SU-DHL-6 (cell line): Measurements from ENCODE around the gene HSDL2.

Experiments
- H2AFZ ChIP-seq: fragments of 200-600 bp; sonication (generic); 2 replicates; pipeline ENCODE4 v1.6.1; 2014; ENCODE audit warnings: low read depth, mild to moderate bottlenecking, moderate library complexity, mixed read lengths, antibody characterized with exemption, low read length; ENCODE audit not compliant: severe bottlenecking
- H3F3A ChIP-seq: fragments of 200-600 bp; shearing (Covaris generic); 2 replicates; pipeline ENCODE4 v1.6.0; 2016; ENCODE audit warnings: antibody characterized with exemption, mild to moderate bottlenecking; ENCODE audit not compliant: insufficient read depth
- H3K27ac ChIP-seq: fragments of 200-600 bp; sonication (generic); 2 replicates; pipeline ENCODE4 v1.5.1; 2016; ENCODE audit warnings: low read depth, mild to moderate bottlenecking, low read length, moderate library complexity, mixed read lengths
- H3K27me3 ChIP-seq: fragments of 200-600 bp; sonication (generic), shearing (Covaris generic); 2 replicates; pipeline ENCODE4 v1.6.0; 2014; ENCODE audit warnings: mild to moderate bottlenecking, low read length
- H3K36me3 ChIP-seq: fragments of 200-600 bp; sonication (generic); 2 replicates; pipeline ENCODE4 v1.6.1; 2014; ENCODE audit warnings: mild to moderate bottlenecking, low read length, mixed read lengths
- H3K4me2 ChIP-seq: fragments of 300-600, 200-600 bp; shearing (Covaris generic), sonication (generic); 2 replicates; pipeline ENCODE4 v1.6.0; 2014; ENCODE audit warnings: low read length, low read depth, mild to moderate bottlenecking; ENCODE audit not compliant: poor library complexity, severe bottlenecking
- H3K4me3 ChIP-seq: fragments of 200-600 bp; sonication (generic); 2 replicates; pipeline ENCODE4 v1.5.1; 2014; ENCODE audit warnings: antibody characterized with exemption, low read length, mild to moderate bottlenecking, mixed read lengths; ENCODE audit not compliant: insufficient read depth, poor library complexity, severe bottlenecking
- H3K79me2 ChIP-seq: fragments of 200-600 bp; sonication (generic); 2 replicates; pipeline ENCODE4 v1.6.1; 2014; ENCODE audit warnings: mild to moderate bottlenecking, low read length, moderate library complexity; ENCODE audit not compliant: insufficient read depth
- H3K9ac ChIP-seq: fragments of 200-600 bp; sonication (generic); 2 replicates; pipeline ENCODE4 v1.7.0; 2014; ENCODE audit warnings: mild to moderate bottlenecking, low read length
- H3K9me2 ChIP-seq: fragments of 200-600 bp; sonication (generic); replicated peaks from 2 replicates; pipeline ENCODE4 v1.6.1; 2014; ENCODE audit warnings: low read length; ENCODE audit not compliant: insufficient read depth
- H3K9me3 ChIP-seq: fragments of 200-600 bp; sonication (generic); 2 replicates; pipeline ENCODE4 v1.6.1; 2014; ENCODE audit warnings: low read length, mixed read lengths; ENCODE audit not compliant: insufficient read depth
- H4K20me1 ChIP-seq: fragments of 200-600 bp; sonication (generic); 2 replicates; pipeline ENCODE4 v1.6.1; 2014; ENCODE audit warnings: low read depth, mild to moderate bottlenecking, antibody characterized with exemption, low read length, moderate library complexity, mixed read lengths
- EZH2phosphoT487 ChIP-seq: fragments of 200-600 bp; sonication (generic), shearing (Covaris generic); conservative IDR thresholded peaks from 2 replicates; pipeline ENCODE4 v1.6.1; 2018; ENCODE audit warnings: mild to moderate bottlenecking, antibody characterized with exemption, low read length, moderate library complexity, mixed read lengths
- TF ChIP-seq, protein P1 (sequence below): fragments of 200-600 bp; sonication (generic); IDR thresholded peaks from one replicate; pipeline ENCODE4 v1.5.1; 2017; ENCODE audit warnings: antibody characterized with exemption, mild to moderate bottlenecking, low read length, moderate library complexity; ENCODE audit not compliant: insufficient read depth, poor library complexity, severe bottlenecking

HSDL2 gene

DNA sequence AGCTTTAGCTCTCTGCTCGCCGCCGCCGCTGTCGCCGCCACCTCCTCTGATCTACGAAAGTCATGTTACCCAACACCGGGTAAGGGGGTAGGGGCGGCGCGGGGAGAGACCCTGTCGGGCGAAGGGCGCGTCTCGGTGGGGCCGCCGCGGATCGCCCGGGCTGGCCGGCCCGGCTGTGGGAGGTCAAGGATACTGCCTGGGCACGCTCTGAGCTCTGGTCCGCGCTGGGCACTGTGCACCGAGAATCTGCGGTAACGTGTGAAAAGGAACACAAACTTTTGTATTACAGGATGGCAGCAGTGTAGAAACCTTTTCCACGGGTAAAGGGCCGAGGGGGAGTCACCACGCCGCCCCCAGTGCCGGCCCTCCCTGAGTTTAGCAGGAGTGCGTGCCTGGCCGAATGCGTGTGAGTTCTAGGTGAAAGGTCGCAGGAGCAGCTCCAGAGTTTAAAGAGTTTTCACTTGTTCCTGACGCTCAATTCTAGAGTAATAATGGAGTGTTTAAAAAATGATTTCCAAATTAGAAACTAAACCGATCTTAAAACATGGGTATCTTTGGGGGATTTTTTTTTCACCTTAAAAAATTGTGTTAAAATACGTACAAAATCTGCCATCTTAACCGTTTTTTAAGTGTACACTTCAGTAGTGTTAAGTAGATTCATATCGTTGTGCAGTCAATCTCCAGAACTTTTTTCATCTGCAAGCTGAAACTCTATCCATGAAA lies at the start of gene HSDL2:
Gene HSDL2, plus strand, starts transcription at position 7 of the 723 bp plus-strand sequence. Its CDS starts 56 bp downstream, at position 63.
- H3K4me3 ChIP-seq, result peak within 1 kb of the TSS; percentile 73
- no peaks in the 10 kb centered on the region for H3K9me2 ChIP-seq
- H3K4me2 ChIP-seq, result peak within 1 kb of the TSS; percentile 68
- H3K9ac ChIP-seq, result peak within 1 kb of the TSS; percentile 77
- no peaks in the 10 kb centered on the region for H3K9me3 ChIP-seq
- peaks cover 5% of the 10 kb centered on the region; the same call in 1 of the 2 replicates for H3K79me2 ChIP-seq
- H4K20me1 ChIP-seq, result no peaks in the 10 kb centered on the region
- peak within 1 kb of the TSS; percentile 96 for H2AFZ ChIP-seq
- H3F3A ChIP-seq, result peaks cover 5% of the 10 kb centered on the region
- TF ChIP-seq EZH2phosphoT487, result no peak
- TF ChIP-seq, protein P1, sequence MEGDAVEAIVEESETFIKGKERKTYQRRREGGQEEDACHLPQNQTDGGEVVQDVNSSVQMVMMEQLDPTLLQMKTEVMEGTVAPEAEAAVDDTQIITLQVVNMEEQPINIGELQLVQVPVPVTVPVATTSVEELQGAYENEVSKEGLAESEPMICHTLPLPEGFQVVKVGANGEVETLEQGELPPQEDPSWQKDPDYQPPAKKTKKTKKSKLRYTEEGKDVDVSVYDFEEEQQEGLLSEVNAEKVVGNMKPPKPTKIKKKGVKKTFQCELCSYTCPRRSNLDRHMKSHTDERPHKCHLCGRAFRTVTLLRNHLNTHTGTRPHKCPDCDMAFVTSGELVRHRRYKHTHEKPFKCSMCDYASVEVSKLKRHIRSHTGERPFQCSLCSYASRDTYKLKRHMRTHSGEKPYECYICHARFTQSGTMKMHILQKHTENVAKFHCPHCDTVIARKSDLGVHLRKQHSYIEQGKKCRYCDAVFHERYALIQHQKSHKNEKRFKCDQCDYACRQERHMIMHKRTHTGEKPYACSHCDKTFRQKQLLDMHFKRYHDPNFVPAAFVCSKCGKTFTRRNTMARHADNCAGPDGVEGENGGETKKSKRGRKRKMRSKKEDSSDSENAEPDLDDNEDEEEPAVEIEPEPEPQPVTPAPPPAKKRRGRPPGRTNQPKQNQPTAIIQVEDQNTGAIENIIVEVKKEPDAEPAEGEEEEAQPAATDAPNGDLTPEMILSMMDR, result no peak
- no peaks in the 10 kb centered on the region for H3K27me3 ChIP-seq
- no peak within 1 kb of the TSS for H3K27ac ChIP-seq
- H3K36me3 ChIP-seq, result no peaks in the 10 kb centered on the region

DNA sequence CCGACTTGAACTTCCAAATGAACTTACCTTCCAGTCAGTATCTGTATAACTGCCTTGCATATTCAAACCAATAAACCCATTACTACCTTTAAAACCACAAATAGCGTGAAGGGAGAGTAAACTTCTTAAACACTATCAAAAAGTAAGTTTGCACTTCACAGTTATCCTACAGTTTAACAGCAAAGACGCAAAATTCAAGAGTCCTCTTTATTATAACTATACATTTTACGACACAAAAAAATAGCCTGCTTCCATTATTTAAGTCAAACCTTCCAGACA lies 48.3 kb upstream of the HSDL2 start:
- Histone ChIP-seq H3K27me3 (no peaks in the 10 kb centered on the region), H2AFZ (no peak overlapping the region), H3K9ac (peak overlapping the region; percentile 98), H3K79me2 (peaks cover 62% of the 10 kb centered on the region), H3K4me3 (peak overlapping the region; percentile 95), H3K9me3 (no peaks in the 10 kb centered on the region), H3K27ac (peak overlapping the region; percentile 85; the same call in 1 of the 2 replicates), H4K20me1 (peaks cover 12% of the 10 kb centered on the region), H3F3A (0 out of 2 replicates have a peak, but pooled peaks cover 12% of the 10 kb centered on the region), H3K36me3 (no peaks in the 10 kb centered on the region), H3K4me2 (peak overlapping the region; percentile 97), H3K9me2 (no peaks in the 10 kb centered on the region)
- TF ChIP-seq, protein P1, result no peak
- TF ChIP-seq EZH2phosphoT487, result no peak

DNA sequence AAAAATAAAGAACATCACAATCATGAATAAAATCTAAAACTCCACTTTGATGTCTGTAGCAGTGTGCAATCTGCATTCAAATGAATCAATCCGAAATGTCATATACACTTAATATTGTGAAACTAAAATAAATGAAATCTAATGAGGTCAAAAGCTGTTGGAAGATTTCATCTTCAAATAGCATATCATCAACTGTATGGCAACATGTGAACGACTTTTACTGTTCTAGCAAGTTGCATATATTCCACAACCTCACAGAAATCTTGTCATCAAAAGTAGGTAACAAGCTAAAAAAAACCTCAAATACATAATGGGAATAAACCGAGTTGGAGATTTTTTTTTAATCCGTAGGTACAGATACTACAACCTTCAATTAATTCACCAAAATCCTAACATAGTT lies 47.7 kb upstream of the HSDL2 start:
- Histone ChIP-seq H3K9ac (peak overlapping the region; percentile 98), H3K9me2 (no peaks in the 10 kb centered on the region), H3K9me3 (no peaks in the 10 kb centered on the region), H2AFZ (no peak overlapping the region), H3K79me2 (peaks cover 56% of the 10 kb centered on the region), H3K27me3 (no peaks in the 10 kb centered on the region), H3K36me3 (no peaks in the 10 kb centered on the region), H3F3A (0 out of 2 replicates have a peak, but pooled peaks cover 12% of the 10 kb centered on the region), H4K20me1 (peaks cover 12% of the 10 kb centered on the region), H3K4me2 (peak overlapping the region; percentile 97), H3K4me3 (peak overlapping the region; percentile 95), H3K27ac (peak overlapping the region; percentile 85)
- TF ChIP-seq, protein P1, result no peak
- TF ChIP-seq EZH2phosphoT487, result no peak
